NCI-H345 (cell line): ENCODE measurements around the gene CCPG1.
"Not testable (repeated sequence)": the region's sequence is repeated elsewhere in the genome, so short reads cannot be mapped to it uniquely, and the experiment has no call there.

Experiments used
- DNase-seq: peaks from one replicate; lab custom pipeline; 2025; lab: John Stamatoyannopoulos, UW

The CCPG1 gene, protein sequence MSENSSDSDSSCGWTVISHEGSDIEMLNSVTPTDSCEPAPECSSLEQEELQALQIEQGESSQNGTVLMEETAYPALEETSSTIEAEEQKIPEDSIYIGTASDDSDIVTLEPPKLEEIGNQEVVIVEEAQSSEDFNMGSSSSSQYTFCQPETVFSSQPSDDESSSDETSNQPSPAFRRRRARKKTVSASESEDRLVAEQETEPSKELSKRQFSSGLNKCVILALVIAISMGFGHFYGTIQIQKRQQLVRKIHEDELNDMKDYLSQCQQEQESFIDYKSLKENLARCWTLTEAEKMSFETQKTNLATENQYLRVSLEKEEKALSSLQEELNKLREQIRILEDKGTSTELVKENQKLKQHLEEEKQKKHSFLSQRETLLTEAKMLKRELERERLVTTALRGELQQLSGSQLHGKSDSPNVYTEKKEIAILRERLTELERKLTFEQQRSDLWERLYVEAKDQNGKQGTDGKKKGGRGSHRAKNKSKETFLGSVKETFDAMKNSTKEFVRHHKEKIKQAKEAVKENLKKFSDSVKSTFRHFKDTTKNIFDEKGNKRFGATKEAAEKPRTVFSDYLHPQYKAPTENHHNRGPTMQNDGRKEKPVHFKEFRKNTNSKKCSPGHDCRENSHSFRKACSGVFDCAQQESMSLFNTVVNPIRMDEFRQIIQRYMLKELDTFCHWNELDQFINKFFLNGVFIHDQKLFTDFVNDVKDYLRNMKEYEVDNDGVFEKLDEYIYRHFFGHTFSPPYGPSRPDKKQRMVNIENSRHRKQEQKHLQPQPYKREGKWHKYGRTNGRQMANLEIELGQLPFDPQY

DNA sequence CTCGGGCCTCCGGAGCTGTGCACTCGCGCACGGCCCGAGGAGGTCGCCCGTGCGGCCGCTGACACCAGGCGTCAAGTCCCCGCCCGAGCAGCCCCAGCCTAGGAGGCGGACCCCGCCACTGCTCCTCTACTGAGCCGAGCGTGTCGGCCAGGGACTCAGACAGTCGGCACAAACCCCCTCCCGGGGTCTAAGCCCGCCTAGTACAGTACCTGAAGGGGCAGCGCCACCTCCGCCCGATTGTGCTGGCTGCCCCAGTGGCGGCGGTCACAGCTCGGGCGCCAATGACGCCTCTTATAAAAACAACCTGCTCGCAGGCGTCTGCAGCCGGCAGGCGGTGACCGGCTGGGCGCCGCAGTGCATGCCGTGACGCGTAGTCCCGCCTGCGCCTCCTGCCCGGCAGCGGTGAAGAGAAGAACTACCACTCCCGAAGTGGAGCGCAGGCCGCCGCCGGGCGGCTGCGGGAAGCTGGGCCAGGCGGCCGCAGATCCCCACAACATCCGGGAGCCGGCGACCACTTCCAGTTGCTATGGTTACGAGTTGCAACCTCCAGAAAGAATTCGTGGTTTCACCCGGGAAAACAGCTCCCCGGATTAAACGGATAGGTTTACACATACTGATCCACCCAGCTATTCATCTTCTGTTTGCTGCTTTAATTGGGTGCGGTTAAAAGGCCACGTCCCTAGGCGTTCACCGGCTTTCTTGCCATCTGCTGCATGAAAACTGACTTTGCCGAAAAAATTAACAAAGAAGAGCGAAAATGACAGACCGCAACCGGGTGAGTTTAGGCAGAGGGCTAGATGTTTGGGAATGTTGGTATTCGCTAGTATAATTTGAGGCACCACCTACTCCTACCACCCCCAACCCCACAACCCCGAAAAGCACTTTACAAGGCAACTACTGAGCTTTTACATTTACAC is at the start of gene CCPG1, which contains the start of gene PIERCE2:
CCPG1 (minus strand) TSS at position 348 of the 917 bp plus-strand sequence. CDS start 18,935 bp downstream, outside the sequence.
PIERCE2 (plus strand) TSS at position 484 of the 917 bp plus-strand sequence; CDS start at position 758, 274 bp downstream.
- peak; percentile 88 for DNase-seq

DNA sequence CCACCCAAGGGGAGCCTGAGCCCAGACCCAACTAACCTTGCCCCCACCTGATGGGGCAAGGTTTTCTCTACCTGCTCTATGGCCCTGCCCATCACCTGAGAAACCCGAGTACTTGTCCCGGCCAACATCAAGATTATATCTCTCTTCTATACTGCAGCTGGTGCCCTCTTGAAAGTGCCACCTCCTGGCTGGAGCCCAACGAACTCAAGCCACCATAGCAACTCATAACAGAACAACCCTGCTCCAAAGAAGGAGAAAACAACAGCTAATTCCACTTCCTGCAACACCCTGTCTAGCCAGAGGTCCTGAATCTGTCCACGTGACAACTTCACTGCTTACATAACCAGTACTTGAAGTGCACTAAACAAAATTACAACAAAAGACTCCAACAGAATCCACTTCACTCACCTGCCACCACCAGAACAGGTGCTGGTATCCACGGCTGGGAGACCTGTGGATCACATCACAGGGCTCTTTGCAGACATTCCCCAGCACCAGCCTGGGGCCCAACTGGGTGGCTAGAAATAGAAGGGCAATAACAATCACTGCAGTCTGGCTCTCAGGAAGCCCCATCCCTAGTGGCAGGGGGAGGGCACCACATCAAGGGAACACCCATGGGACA is 49.4 kb upstream of the CCPG1 start:
- peak; percentile 93 for DNase-seq

DNA sequence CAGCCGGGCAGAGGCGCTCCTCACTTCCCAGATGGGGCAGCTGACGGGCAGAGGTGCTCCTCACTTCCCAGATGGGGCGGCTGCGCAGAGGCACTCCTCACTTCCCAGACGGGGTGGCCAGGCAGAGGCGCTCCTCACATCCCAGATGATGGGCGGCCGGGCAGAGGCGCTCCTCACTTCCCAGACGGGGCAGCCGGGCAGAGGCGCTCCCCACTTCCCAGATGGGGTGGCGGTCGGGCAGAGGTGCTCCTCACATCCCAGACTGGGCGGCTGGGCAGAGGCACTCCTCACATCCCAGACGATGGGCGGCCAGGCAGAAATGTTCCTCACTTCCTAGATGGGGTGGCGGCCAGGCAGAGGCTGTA is 38.9 kb upstream of the CCPG1 start:
- not testable (repeated sequence) for DNase-seq

DNA sequence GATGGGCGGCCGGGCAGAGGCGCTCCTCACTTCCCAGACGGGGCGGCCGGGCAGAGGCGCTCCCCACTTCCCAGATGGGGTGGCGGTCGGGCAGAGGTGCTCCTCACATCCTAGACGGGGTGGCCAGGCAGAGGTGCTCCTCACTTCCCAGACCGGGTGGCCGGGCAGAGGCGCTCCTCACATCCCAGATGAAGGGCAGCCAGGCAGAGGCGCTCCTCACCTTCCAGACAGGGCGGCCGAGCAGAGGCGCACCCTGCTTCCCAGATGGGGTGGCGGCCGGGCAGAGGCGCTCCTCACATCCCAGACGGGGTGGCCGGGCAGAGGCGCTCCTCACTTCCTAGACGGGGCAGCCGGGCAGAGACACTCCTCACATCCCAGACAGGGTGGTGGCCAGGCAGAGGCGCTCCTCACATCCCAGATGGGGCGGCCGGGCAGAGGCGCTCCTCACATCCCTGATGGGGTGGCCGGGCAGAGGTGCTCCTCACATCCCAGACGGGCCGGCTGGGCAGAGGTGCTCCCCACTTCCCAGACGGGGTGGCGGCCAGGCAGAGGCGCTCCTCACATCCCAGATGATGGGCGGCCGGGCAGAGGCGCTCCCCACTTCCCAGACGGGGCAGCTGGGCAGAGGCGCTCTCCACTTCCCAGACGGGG is 38.3 kb upstream of the CCPG1 start:
- not testable (repeated sequence) for DNase-seq

DNA sequence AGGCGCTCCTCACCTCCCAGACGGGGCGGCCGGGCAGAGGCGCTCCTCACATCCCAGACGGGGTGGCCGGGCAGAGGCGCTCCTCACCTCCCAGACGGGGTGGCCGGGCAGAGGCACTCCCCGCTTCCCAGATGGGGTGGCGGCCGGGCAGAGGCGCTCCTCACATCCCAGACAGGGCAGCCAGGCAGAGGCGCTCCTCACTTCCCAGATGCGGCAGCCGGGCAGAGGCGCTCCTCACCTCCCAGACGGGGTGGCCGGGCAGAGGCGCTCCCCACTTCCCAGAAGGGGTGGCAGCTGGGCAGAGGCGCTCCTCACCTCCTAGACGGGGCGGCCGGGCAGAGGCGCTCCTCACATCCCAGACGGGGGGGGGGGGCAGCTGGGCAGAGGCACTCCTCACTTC is 37.8 kb upstream of the CCPG1 start:
- not testable (repeated sequence) for DNase-seq

DNA sequence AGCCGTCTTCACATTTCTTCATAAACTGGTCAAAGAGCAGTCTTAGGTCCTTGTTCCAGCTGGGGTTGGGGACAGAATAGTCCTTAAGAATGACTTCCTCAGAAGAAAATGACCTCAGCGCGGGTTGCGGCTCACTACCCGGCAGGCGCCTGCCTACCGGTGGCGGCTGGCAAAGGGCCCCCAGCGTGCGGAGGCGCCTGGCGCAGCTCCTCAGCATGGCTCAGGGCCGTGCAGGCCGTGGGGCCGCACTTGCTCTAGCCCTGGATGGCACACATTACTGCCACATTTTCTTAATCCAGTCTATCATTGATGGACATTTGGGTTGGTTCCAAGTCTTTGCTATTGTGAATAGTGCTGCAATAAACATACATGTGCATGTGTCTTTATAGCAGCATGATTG is 35.0 kb upstream of the CCPG1 start:
- DNase-seq = not testable (repeated sequence)

DNA sequence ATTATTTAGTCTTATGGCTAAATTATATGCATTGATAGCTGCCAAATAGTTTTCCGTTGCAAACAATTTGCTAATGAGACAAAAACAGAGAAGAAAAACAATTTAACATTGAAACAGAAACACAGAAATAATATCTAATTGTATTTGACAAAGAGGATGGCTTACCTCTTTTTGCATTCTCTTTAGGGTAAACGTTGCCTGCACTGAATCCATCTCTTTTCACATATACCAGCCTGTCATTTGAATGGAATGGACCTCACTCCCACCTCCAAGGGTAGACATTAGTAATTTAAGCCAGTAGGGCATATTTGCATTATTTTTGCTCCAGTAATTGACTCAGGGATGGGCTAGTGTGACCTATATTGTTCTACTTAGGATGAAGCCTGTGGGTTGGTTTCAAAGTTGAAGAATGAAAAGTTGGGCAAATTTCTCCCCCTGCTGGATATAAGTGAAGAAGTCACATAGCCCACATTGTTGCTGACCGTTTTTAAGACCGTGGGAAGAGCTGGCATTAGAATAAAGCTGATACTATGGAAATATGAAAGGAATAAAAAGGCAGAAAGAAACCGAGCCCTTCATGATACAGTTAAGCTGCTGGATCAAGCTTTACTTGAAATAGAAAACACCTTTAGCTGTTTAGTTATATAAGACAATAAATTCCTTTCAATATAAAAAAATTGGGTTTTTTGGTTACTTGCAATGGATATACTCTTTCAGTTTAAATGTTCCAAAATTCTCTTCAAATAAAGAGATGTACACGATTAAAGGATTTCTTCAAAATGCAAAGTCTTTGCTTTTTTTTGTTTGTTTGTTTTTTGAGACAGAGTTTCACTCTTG is 27.0 kb upstream of the CCPG1 start:
- peak; percentile 10 for DNase-seq

DNA sequence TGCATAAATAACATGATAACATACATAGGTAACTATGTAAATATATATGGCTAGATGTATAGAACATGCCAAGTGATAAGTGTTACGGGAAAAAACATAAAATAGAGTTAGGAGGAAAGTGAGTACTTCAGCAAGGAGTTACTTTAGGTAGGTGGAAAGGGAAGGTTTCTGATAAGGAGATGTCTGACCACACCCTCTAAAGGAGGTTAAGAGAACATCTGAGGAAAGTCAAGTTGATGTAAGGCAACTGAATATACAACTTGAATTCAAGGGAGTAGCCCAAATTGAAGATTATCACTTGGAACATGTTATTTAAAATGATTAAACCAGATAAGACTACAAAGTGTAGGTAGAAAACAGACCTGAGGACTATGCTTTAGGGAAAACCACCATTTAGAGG is 13.9 kb upstream of the CCPG1 start:
- DNase-seq = no peak

DNA sequence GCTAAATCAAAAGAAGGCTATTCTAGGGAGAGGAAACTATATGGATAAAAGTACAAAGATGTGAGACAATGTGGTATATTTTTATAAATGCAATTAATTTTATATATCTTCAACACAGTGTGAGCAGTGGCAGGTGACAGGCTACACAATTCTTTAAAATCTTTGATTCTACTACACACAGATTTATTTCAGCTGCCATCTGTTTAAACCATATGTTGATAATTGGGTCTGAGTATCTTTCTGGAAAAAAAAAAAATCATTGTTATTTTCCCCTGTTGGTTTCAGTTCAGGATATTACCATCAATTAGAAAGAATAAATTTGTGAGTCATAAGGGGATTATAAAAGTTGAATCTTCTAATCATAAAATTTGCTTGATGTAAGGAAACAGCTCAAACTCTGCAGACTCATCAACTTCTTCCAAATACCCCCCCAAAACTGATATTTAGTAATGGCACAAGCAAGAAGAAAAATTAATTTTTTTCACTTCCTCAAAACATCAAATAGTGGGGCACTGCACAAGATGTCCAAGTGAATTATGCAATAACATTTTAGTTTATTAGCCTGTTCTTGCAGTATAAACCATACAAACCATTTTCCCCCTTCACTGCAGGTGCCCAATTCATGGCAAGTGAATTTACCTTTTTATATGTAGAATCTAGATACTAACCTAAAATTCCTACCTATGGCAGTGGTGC is 12.2 kb upstream of the CCPG1 start:
- no peak for DNase-seq

DNA sequence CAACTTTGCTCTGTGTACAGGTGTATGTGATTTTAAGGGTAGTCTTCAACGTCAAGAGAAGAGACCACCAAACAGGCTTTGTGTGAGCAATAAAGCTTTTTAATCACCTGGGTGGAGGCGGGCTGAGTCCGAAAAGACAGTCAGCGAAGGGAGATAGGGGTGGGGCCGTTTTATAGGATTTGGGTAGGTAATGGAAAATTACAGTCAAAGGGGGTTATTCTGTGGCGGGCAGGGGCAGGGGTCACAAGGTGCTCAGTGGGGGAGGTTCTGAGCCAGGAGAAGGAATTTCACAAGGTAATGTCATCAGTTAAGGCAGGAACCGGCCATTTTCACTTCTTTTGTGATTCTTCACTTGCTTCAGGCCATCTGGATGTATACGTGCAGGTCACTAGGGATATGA is 9.5 kb upstream of the CCPG1 start:
- DNase-seq = not testable (repeated sequence)

DNA sequence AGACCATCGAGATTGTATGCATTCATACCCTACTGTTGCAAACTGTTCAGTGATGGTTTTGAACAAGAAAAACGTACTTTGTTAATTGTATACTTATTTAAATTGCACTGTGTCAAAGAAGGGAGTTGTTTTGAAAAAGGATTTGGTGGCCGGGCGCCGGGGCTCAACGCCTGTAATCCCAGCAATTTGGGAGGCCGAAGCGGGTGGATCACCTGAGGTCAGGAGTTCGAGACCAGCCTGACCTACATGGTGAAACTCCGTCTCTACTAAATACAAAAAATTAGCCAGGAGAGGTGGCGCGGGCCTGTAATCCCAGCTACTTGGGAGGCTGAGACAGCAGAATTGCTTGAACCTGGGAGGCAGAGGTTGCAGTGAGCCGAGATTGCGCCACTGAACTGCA is 817 bp upstream of the CCPG1 start:
- DNase-seq = not testable (repeated sequence)

DNA sequence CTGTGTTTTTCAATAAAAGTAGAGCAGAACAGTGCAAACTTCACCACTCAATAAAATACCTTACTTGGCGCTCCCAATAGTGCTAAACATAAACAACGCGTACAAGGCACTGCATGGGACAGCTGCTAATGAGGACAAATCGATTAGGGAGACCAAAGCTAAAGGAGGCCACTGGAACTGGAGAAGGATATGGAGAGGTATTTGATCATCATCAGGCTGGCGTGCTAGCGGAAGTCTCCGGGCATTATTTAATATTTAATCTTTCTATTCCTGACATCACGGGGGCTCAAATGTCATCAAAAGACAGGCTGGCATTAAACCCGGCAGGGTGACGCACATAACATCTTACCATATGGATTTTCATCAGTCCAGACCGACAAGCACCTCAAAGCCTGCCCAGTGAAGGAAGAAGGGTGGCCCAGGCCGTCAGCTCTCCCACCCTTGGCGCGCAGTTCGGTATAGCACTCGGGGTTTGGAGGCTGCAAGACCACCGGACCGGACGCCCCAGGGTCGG is 604 bp downstream of the CCPG1 start:
- DNase-seq = no peak

DNA sequence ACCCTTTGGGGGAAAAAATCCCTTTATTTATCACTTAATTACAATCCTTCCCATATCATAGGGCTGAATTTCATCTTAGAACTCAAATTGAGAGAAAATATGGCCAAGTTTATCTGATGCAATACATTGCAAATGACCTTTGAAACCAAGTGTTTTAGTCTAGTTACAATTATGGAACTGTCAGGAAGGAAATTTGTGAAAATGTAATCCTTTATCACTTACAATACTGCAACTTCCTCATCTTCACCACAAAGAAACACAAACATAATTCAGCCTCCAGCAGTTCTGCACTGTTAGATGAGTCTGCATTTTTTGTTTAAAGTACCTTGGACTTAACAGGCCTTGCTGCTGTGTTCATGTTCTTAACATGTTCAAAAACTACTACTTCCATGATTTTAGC is 4.6 kb downstream of the CCPG1 start:
- no peak for DNase-seq

DNA sequence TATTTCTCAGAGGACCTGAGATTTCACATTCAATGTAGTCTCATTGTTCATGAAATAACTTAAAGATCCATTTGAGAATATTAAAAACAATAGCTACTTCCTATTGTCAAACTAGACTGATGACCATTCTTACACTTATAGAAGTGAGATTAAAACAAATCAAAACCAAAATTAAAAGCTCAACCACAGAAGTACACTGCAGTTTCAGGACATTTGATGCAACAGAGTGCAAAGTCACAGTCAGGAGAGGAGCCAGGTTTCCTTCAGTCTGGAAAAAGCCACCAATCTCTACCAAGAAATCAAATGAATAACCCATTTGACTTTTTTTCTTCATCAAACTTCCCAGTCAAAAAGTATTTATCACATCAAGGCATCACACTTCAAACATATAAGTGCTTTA is 5.5 kb downstream of the CCPG1 start:
- no peak for DNase-seq

DNA sequence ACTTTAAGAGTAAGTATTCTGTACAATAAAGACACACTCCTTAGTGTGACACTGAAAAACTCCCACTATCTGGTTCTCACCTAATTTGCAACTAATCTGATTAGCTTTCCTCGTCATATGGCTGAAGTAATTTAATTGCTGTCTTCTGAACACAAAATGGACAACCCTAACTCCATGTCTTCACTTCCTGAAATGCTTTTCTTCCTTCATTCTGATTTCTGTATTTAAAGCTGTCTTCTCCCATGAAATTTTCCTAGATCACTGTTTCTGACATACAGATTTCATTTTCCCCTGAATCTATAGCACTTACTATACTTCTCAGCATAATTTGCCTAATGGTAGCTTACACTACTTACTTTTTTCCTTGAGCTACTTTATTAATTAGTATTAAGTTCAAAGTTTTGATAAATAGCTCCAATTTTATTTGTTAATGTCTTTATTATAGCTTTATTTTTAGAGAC is 6.3 kb downstream of the CCPG1 start:
- no peak for DNase-seq

DNA sequence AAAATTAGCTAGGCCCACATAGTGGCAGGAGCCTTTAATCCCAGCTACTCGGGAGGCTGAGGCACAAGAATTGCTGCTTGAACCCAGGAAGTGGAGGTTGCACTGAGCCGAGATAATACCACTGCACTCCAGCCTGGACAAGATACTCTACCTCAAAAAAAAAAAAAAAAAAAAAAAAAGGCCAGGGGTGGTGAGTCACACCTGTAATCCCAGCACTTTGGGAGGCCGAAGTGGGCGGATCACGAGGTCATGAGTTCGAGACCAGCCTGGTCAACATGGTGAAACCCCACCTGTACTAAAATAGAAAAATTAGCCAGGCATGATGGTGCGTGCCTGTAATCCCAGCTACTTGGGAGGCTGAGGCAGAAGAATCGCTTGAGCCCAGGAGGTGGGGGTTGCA is 8.1 kb downstream of the CCPG1 start:
- not testable (repeated sequence) for DNase-seq

DNA sequence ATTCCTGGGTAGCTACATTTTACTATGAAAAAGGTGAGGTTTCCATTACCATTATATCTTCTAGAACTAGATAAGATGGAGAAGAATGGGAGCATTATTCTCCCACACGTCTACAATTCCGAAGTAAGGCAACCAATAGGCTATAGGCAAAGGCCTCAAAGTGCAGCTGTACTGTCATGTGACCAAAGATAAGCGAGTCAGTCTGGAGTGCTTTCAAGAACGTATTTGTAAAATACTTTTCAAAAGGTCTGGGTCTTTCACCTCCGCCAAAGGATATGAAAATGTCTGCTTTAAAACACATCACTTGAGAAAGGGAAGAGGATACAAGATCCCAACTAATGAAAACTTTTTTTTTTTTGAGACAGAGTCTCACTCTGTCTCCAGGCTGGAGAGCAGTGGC is 9.9 kb downstream of the CCPG1 start:
- no peak for DNase-seq

DNA sequence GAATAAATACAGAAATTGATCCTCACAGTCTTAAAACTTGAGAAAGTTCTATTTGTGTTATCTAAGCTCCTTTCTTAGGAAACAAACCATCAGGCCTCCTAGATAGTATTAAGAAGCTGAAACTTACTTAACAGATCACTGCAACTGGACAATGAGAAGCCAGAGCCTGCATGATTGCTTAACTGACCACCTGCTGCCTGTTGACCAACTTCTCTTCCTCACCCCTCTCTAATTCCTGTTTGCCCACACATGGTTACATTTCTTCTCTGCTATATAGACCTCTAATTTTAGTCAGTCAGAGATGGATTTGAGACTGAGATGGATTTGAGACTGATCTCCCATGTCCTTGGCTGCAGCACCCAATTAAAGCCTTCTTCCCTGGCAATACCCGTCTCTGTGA is 13.5 kb downstream of the CCPG1 start:
- no peak for DNase-seq

DNA sequence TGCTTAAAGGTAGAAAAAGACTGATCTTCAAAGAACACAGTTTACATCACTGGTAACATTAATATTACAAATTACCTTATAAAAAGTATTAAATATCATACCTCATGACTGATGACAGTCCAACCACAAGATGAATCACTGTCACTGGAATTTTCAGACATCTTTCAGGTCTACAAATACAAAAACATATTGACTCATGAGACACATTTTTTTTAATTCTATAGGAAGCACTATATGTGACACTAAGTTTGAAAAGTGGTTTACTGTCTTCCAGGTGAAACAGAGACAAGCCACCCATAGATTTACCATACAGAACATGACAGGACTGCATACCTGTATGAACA is 18.9 kb downstream of the CCPG1 start:
- no peak for DNase-seq
